Lower leg skin (tissue), 3 donors: Measurements from ENCODE around the gene ASIC3.

Source experiments
- CTCF ChIP-seq, 3 donors: fragments of 450-650 bp; IDR thresholded peaks; one replicate each; pipeline ENCODE4 v1.5.1; 2016; ENCODE audit warnings: antibody characterized with exemption in 3 of 3, mild to moderate bottlenecking in 3 of 3, moderate library complexity in 2 of 3
- POLR2A ChIP-seq, 2 donors: fragments of 450-650 bp; IDR thresholded peaks; one replicate each; pipeline ENCODE4 v1.6.1; 2016 to 2017; ENCODE audit warnings: antibody characterized with exemption in 2 of 2, mild to moderate bottlenecking in 1 of 2, moderate library complexity in 1 of 2

- no peak for TF ChIP-seq CTCF (IDR thresholded peaks at IDR 0.05)
- no peak for TF ChIP-seq POLR2A (IDR thresholded peaks at IDR 0.05)
Measured at GRCh38 chr7:151015967-151016366, 32.4 kb upstream of the ASIC3 start.
